GM06990 (cell line): ENCODE results near the gene ATP6V1C2.
A peak's percentile ranks its signal among the peaks of the same experiment; 100 is the strongest.
"Not testable (repeated sequence)": the region's sequence is repeated elsewhere in the genome, so short reads cannot be mapped to it uniquely, and the experiment has no call there.

Experiments
- DNase-seq: peaks from one replicate; pipeline ENCODE4 v3.0.0-alpha.2; 2011; ENCODE audit not compliant: insufficient read length; ENCODE audit errors: extremely low read depth
- H3K27me3 ChIP-seq: replicated peaks from 2 replicates; pipeline ENCODE4 v1.6.0; 2011; ENCODE audit warnings: low read length; ENCODE audit not compliant: control insufficient read depth, insufficient read depth
- H3K36me3 ChIP-seq: 2 replicates; pipeline ENCODE4 v1.5.1; 2011; ENCODE audit warnings: low read length; ENCODE audit not compliant: control insufficient read depth, insufficient read depth
- H3K4me3 ChIP-seq: replicated peaks from 2 replicates; pipeline ENCODE4 v1.5.1; 2011; ENCODE audit warnings: low read depth, mild to moderate bottlenecking, control low read depth, low read length
- CTCF ChIP-seq: IDR thresholded peaks from 2 replicates; pipeline ENCODE4 v1.5.1; 2011; ENCODE audit warnings: low read length, control low read depth, mild to moderate bottlenecking, inconsistent platforms; ENCODE audit not compliant: insufficient read depth, poor library complexity, severe bottlenecking

Gene ATP6V1C2

GRCh38 chr2:10794876-10795275 is 73.4 kb downstream of the ATP6V1C2 start:
- H3K4me3 ChIP-seq = no peak overlapping the region
- TF ChIP-seq CTCF = no peak
- H3K36me3 ChIP-seq = peaks cover 20% of the 10 kb centered on the region
- no peak for DNase-seq
- no peaks in the 10 kb centered on the region for H3K27me3 ChIP-seq

GRCh38 chr2:10795508-10796046 is 74.1 kb downstream of the ATP6V1C2 start:
- Histone ChIP-seq H3K4me3 (no peak overlapping the region), H3K36me3 (peaks cover 19% of the 10 kb centered on the region), H3K27me3 (no peaks in the 10 kb centered on the region)
- no peak for DNase-seq
- no peak for TF ChIP-seq CTCF

GRCh38 chr2:10796703-10797102 is 75.3 kb downstream of the ATP6V1C2 start:
- no peaks in the 10 kb centered on the region for H3K27me3 ChIP-seq
- no peak for DNase-seq
- peaks cover 25% of the 10 kb centered on the region for H3K36me3 ChIP-seq
- no peak overlapping the region for H3K4me3 ChIP-seq
- no peak for TF ChIP-seq CTCF

- Histone ChIP-seq H3K4me3 (no peak overlapping the region), H3K36me3 (peaks cover 23% of the 10 kb centered on the region), H3K27me3 (no peaks in the 10 kb centered on the region)
- DNase-seq = no peak
- TF ChIP-seq CTCF = peak; percentile 4
These were observed 77.4 kb downstream of the ATP6V1C2 start for GRCh38 chr2:10798783-10799182.

- peaks cover 23% of the 10 kb centered on the region for H3K36me3 ChIP-seq
- no peak overlapping the region for H3K4me3 ChIP-seq
- DNase-seq = no peak
- no peak for TF ChIP-seq CTCF
- H3K27me3 ChIP-seq = no peaks in the 10 kb centered on the region
These were observed 78.7 kb downstream of the ATP6V1C2 start for GRCh38 chr2:10800163-10800562.

- TF ChIP-seq CTCF = no peak
- Histone ChIP-seq H3K27me3 (no peaks in the 10 kb centered on the region), H3K36me3 (peaks cover 12% of the 10 kb centered on the region), H3K4me3 (no peak overlapping the region)
- no peak for DNase-seq
These were observed 81.2 kb downstream of the ATP6V1C2 start for GRCh38 chr2:10802657-10803056.

GRCh38 chr2:10805990-10806389 is 84.6 kb downstream of the ATP6V1C2 start:
- H3K4me3 ChIP-seq, DNase-seq, H3K27me3 ChIP-seq, H3K36me3 ChIP-seq: not testable (repeated sequence)
